Suprapubic skin (tissue), 3 donors: ENCODE results near the gene KANSL3.

Source experiments
- POLR2AphosphoS5 ChIP-seq, 3 donors: sonication (generic); formaldehyde crosslinking; IDR thresholded peaks; one replicate each; pipeline ENCODE4 v1.6.1; 2017; ENCODE audit warnings: antibody characterized with exemption in 3 of 3
- TF ChIP-seq, protein P1 (sequence below), 2 donors: fragments of 200-600 bp in 1 of 2; fragments of 450-650 bp in 1 of 2; sonication (generic) in 1 of 2; IDR thresholded peaks; one replicate each; pipeline ENCODE4 v1.5.1; 2016 to 2019; ENCODE audit warnings: antibody characterized with exemption in 2 of 2, mild to moderate bottlenecking in 1 of 2, moderate library complexity in 1 of 2

- no peak for TF ChIP-seq POLR2AphosphoS5 (IDR thresholded peaks at IDR 0.05)
- TF ChIP-seq, protein P1, sequence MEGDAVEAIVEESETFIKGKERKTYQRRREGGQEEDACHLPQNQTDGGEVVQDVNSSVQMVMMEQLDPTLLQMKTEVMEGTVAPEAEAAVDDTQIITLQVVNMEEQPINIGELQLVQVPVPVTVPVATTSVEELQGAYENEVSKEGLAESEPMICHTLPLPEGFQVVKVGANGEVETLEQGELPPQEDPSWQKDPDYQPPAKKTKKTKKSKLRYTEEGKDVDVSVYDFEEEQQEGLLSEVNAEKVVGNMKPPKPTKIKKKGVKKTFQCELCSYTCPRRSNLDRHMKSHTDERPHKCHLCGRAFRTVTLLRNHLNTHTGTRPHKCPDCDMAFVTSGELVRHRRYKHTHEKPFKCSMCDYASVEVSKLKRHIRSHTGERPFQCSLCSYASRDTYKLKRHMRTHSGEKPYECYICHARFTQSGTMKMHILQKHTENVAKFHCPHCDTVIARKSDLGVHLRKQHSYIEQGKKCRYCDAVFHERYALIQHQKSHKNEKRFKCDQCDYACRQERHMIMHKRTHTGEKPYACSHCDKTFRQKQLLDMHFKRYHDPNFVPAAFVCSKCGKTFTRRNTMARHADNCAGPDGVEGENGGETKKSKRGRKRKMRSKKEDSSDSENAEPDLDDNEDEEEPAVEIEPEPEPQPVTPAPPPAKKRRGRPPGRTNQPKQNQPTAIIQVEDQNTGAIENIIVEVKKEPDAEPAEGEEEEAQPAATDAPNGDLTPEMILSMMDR (IDR thresholded peaks at IDR 0.05), result no peak
These were observed 25.1 kb upstream of the KANSL3 start for GRCh38 chr2:96663177-96663576.
